ENCODE data around the gene LTBP1.

LTBP1 gene

DNA sequence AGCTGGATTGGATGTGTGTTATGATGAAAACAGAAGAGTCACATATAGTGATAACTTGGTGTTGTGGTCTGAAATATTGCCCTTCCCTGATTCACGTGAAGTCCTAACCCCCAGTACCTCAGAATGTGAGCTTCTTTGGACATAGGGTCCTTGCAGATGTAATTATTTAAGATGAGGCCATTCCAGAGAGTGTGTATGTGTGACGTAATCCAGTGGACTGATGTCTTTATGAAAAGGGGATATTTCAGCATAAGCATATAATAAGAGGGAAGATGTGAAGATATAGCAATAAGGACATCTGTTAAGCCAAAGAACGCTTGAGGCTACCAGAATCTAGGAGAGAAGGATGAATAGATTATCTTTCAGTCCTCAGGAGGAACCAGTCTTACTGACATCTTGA lies 62.5 kb downstream of the LTBP1 start:
- H3K27me3 ChIP-seq (ENCODE audit: control insufficient read depth in 1 of 2, insufficient read depth in 1 of 2, low read length in 2 of 2), result peaks cover 0 to 3% of the 10 kb centered on the region in 2 experiments
- no peak overlapping the region for H3K14ac ChIP-seq (ENCODE audit: low read length in 2 of 2)
- no peak overlapping the region for H2BK12ac ChIP-seq (ENCODE audit: low read length in 2 of 2)
- no peak overlapping the region for H3K4ac ChIP-seq (ENCODE audit: low read depth in 1 of 2, low read length in 2 of 2)
- H3K4me2 ChIP-seq (ENCODE audit: low read length, poor library complexity, severe bottlenecking), result no peak overlapping the region
- peaks cover 3% of the 10 kb centered on the region for H3K79me1 ChIP-seq (replicated peaks; ENCODE audit: low read length, poor library complexity, severe bottlenecking)
- no peaks in the 10 kb centered on the region for H3K36me3 ChIP-seq (ENCODE audit: control insufficient read depth in 1 of 2, insufficient read depth in 2 of 2, low read depth in 1 of 2, low read length in 2 of 2)
- no peak overlapping the region for H3K23ac ChIP-seq (ENCODE audit: low read length in 2 of 2)
- H2BK120ac ChIP-seq (ENCODE audit: low read depth, low read length), result no peak overlapping the region
- H3K18ac ChIP-seq (ENCODE audit: low read depth in 1 of 2, low read length in 2 of 2), result no peak overlapping the region
- H3K27ac ChIP-seq (ENCODE audit: low read length, poor library complexity, severe bottlenecking), result no peak overlapping the region
- no peak overlapping the region for H2AFZ ChIP-seq (ENCODE audit: low read depth, low read length)
- H2AK5ac ChIP-seq (ENCODE audit: low read length, severe bottlenecking), result no peak overlapping the region
- H3K9ac ChIP-seq (ENCODE audit: low read length), result no peak overlapping the region
- H2BK15ac ChIP-seq (ENCODE audit: low read depth, poor library complexity, severe bottlenecking), result no peak overlapping the region
- H4K8ac ChIP-seq (ENCODE audit: low read length), result no peak overlapping the region
- no peak overlapping the region for H4K91ac ChIP-seq (ENCODE audit: low read length)
- H3K4me1 ChIP-seq (ENCODE audit: control insufficient read depth, insufficient read depth, low read depth, low read length), result no peaks in the 10 kb centered on the region
- no peak for DNase-seq
- no peak overlapping the region for H2BK5ac ChIP-seq (ENCODE audit: low read depth, low read length, poor library complexity, severe bottlenecking)
- 97% methylated on average over 3 of the region's 3 CpGs for WGBS
- H3K9me3 ChIP-seq (ENCODE audit: control insufficient read depth, low read length), result no peaks in the 10 kb centered on the region
- no peak overlapping the region for H3K4me3 ChIP-seq (ENCODE audit: insufficient read depth in 1 of 2, low read depth in 1 of 2, low read length in 2 of 2)

DNA sequence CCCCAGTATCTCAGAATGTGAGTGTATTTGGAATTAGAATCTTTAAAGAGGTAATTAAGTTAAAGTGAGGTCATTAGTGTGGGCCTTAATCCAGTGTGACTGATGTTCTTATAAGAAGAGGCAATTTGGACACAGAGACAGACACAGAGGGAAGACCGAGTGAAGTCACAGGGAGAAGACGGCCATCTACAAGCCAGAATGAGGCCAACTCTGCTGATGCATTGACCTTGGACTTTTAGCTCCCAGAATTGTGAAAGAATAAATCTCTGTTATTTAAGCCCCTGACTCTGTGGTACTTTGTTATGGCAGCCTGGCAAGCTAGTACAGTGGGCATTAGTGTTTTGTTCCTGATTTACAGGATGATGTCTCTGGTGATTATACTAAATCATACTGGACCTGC lies 64.6 kb downstream of the LTBP1 start:
- Histone ChIP-seq H3K23ac (ENCODE audit: low read length in 2 of 2) (no peak overlapping the region), H3K4ac (ENCODE audit: low read depth in 1 of 2, low read length in 2 of 2) (no peak overlapping the region), H3K27ac (ENCODE audit: low read length, poor library complexity, severe bottlenecking) (no peak overlapping the region), H3K18ac (ENCODE audit: low read depth in 1 of 2, low read length in 2 of 2) (no peak overlapping the region), H2AK5ac (ENCODE audit: low read length, severe bottlenecking) (no peak overlapping the region), H2AFZ (ENCODE audit: low read depth, low read length) (no peak overlapping the region), H2BK15ac (ENCODE audit: low read depth, poor library complexity, severe bottlenecking) (no peak overlapping the region), H3K4me3 (ENCODE audit: insufficient read depth in 1 of 2, low read depth in 1 of 2, low read length in 2 of 2) (no peak overlapping the region), H3K4me1 (ENCODE audit: control insufficient read depth, insufficient read depth, low read depth, low read length) (no peaks in the 10 kb centered on the region), H2BK12ac (ENCODE audit: low read length in 2 of 2) (no peak overlapping the region), H4K8ac (ENCODE audit: low read length) (no peak overlapping the region), H2BK5ac (ENCODE audit: low read depth, low read length, poor library complexity, severe bottlenecking) (no peak overlapping the region), H3K9ac (ENCODE audit: low read length) (no peak overlapping the region), H2BK120ac (ENCODE audit: low read depth, low read length) (no peak overlapping the region), H3K4me2 (ENCODE audit: low read length, poor library complexity, severe bottlenecking) (no peak overlapping the region), H3K36me3 (ENCODE audit: control insufficient read depth in 1 of 2, insufficient read depth in 2 of 2, low read depth in 1 of 2, low read length in 2 of 2) (no peaks in the 10 kb centered on the region), H3K79me1 (replicated peaks; ENCODE audit: low read length, poor library complexity, severe bottlenecking) (peaks cover 3% of the 10 kb centered on the region), H3K27me3 (ENCODE audit: control insufficient read depth in 1 of 2, insufficient read depth in 1 of 2, low read length in 2 of 2) (no peaks in the 10 kb centered on the region), H3K14ac (ENCODE audit: low read length in 2 of 2) (no peak overlapping the region), H4K91ac (ENCODE audit: low read length) (no peak overlapping the region), H3K9me3 (ENCODE audit: control insufficient read depth, low read length) (no peaks in the 10 kb centered on the region)
- no peak for DNase-seq
- WGBS, result 97% methylated on average over 2 of the region's 2 CpGs

DNA sequence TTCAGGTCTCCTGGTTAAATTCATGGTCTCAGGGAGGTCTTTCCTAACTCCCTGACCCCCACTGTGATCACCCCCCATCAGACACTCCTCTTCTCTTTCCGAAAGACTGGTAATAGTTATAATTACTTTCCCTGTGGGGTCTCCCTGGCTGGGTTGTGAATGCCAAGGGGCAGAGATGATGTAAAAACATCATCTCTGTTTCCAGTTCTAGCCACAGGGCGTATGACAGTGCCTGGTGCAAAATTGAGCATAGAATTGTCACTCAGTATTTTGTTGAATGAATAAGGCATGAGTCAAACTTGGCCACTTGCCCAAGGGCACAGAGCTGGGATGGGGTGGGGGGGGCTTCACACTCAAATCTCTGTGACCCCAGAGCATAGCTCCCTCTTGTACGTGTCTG lies 65.2 kb downstream of the LTBP1 start:
- Histone ChIP-seq H3K9ac (ENCODE audit: low read length) (no peak overlapping the region), H2AFZ (ENCODE audit: low read depth, low read length) (no peak overlapping the region), H2BK12ac (ENCODE audit: low read length in 2 of 2) (no peak overlapping the region), H3K9me3 (ENCODE audit: control insufficient read depth, low read length) (no peaks in the 10 kb centered on the region), H3K4me3 (ENCODE audit: insufficient read depth in 1 of 2, low read depth in 1 of 2, low read length in 2 of 2) (no peak overlapping the region), H3K27ac (ENCODE audit: low read length, poor library complexity, severe bottlenecking) (no peak overlapping the region), H3K14ac (ENCODE audit: low read length in 2 of 2) (peak overlapping the region in 1 of 2 experiments; percentile 29), H3K4me1 (ENCODE audit: control insufficient read depth, insufficient read depth, low read depth, low read length) (no peaks in the 10 kb centered on the region), H3K36me3 (ENCODE audit: control insufficient read depth in 1 of 2, insufficient read depth in 2 of 2, low read depth in 1 of 2, low read length in 2 of 2) (no peaks in the 10 kb centered on the region), H4K8ac (ENCODE audit: low read length) (peak overlapping the region; percentile 28), H3K4ac (ENCODE audit: low read depth in 1 of 2, low read length in 2 of 2) (no peak overlapping the region), H2BK5ac (ENCODE audit: low read depth, low read length, poor library complexity, severe bottlenecking) (no peak overlapping the region), H3K18ac (ENCODE audit: low read depth in 1 of 2, low read length in 2 of 2) (peak overlapping the region in 1 of 2 experiments; percentile 29), H3K23ac (ENCODE audit: low read length in 2 of 2) (no peak overlapping the region), H3K27me3 (ENCODE audit: control insufficient read depth in 1 of 2, insufficient read depth in 1 of 2, low read length in 2 of 2) (no peaks in the 10 kb centered on the region), H2AK5ac (ENCODE audit: low read length, severe bottlenecking) (no peak overlapping the region), H3K4me2 (ENCODE audit: low read length, poor library complexity, severe bottlenecking) (no peak overlapping the region), H4K91ac (ENCODE audit: low read length) (no peak overlapping the region), H2BK120ac (ENCODE audit: low read depth, low read length) (no peak overlapping the region), H2BK15ac (ENCODE audit: low read depth, poor library complexity, severe bottlenecking) (no peak overlapping the region), H3K79me1 (replicated peaks; ENCODE audit: low read length, poor library complexity, severe bottlenecking) (peaks cover 3% of the 10 kb centered on the region)
- WGBS, result 84% methylated on average over 2 of the region's 3 CpGs
- peak; percentile 17 for DNase-seq

DNA sequence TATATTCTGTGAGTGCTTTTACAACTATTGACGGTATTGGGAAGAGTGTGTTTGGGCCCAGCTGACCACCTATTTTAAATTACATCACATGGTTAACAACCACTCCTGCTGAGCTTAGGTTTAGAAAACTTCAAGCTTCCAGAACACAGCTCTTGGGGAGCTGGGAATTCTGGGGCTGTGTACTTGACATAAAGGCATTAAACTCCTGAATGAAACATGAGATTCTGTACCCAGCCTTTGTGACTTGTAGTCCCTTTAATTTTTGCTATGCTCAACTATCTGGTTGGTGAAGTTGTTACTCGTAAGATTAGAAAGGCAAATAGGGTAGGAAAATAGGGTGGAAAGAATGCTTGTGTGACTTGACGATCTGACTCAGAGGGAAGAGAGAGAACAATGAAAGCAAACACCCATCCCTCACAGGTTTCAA lies 66.9 kb downstream of the LTBP1 start:
- no peak overlapping the region for H3K4me2 ChIP-seq (ENCODE audit: low read length, poor library complexity, severe bottlenecking)
- H3K4me3 ChIP-seq (ENCODE audit: insufficient read depth in 1 of 2, low read depth in 1 of 2, low read length in 2 of 2), result no peak overlapping the region
- H2BK15ac ChIP-seq (ENCODE audit: low read depth, poor library complexity, severe bottlenecking), result no peak overlapping the region
- peaks cover 2% of the 10 kb centered on the region for H3K79me1 ChIP-seq (replicated peaks; ENCODE audit: low read length, poor library complexity, severe bottlenecking)
- no peaks in the 10 kb centered on the region for H3K36me3 ChIP-seq (ENCODE audit: control insufficient read depth in 1 of 2, insufficient read depth in 2 of 2, low read depth in 1 of 2, low read length in 2 of 2)
- H3K9me3 ChIP-seq (ENCODE audit: control insufficient read depth, low read length), result no peaks in the 10 kb centered on the region
- H4K8ac ChIP-seq (ENCODE audit: low read length), result no peak overlapping the region
- H3K14ac ChIP-seq (ENCODE audit: low read length in 2 of 2), result no peak overlapping the region
- no peak overlapping the region for H3K9ac ChIP-seq (ENCODE audit: low read length)
- no peak overlapping the region for H2BK5ac ChIP-seq (ENCODE audit: low read depth, low read length, poor library complexity, severe bottlenecking)
- peak overlapping the region; percentile 74 for H2BK120ac ChIP-seq (ENCODE audit: low read depth, low read length)
- H3K18ac ChIP-seq (ENCODE audit: low read depth in 1 of 2, low read length in 2 of 2), result peak overlapping the region in 1 of 2 experiments; percentile 4
- H3K27ac ChIP-seq (ENCODE audit: low read length, poor library complexity, severe bottlenecking), result peak overlapping the region; percentile 32
- no peak overlapping the region for H2AFZ ChIP-seq (ENCODE audit: low read depth, low read length)
- no peak overlapping the region for H3K4ac ChIP-seq (ENCODE audit: low read depth in 1 of 2, low read length in 2 of 2)
- no peak overlapping the region for H4K91ac ChIP-seq (ENCODE audit: low read length)
- no peak overlapping the region for H2BK12ac ChIP-seq (ENCODE audit: low read length in 2 of 2)
- 25% methylated on average over 1 of the region's 3 CpGs for WGBS
- no peak overlapping the region for H2AK5ac ChIP-seq (ENCODE audit: low read length, severe bottlenecking)
- peak; percentile 51 for DNase-seq
- no peaks in the 10 kb centered on the region for H3K27me3 ChIP-seq (ENCODE audit: control insufficient read depth in 1 of 2, insufficient read depth in 1 of 2, low read length in 2 of 2)
- H3K4me1 ChIP-seq (ENCODE audit: control insufficient read depth, insufficient read depth, low read depth, low read length), result no peaks in the 10 kb centered on the region
- no peak overlapping the region for H3K23ac ChIP-seq (ENCODE audit: low read length in 2 of 2)
